Spleen (tissue), 7 donors: ENCODE data around the gene FAT1.

Source experiments
- POLR2A ChIP-seq, 3 donors: fragments of 450-650 bp; IDR thresholded peaks; one replicate each; pipeline ENCODE4 v1.5.1; 2017; ENCODE audit warnings: antibody characterized with exemption in 3 of 3, mild to moderate bottlenecking in 1 of 3
- POLR2AphosphoS5 ChIP-seq, 3 donors: sonication (generic); formaldehyde crosslinking; IDR thresholded peaks; one replicate each; pipeline ENCODE4 v1.5.1; 2017; ENCODE audit warnings: antibody characterized with exemption in 3 of 3
- TF ChIP-seq, protein P1 (sequence below), 11 experiments: fragments of 200-600 bp in 7 of 11; fragments of 450-650 bp in 4 of 11; sonication (generic) in 4 of 11; IDR thresholded peaks in 8 of 11; conservative IDR thresholded peaks in 3 of 11; 1 replicate in 7 of 11; 2 replicates in 4 of 11; pipeline versions ENCODE4 v1.4.0 to v1.8.0; 2016 to 2021; ENCODE audit warnings: antibody characterized with exemption in 11 of 11, inconsistent platforms in 4 of 11, mild to moderate bottlenecking in 1 of 11
- donor health status: DM: no; HTN: no; CAD: no; lungs with moderate emphysema.
- donor health status: DM: no; HTN: no; CAD: no.
- donor health status: DM: no; HTN: no; CAD: no.

DNA sequence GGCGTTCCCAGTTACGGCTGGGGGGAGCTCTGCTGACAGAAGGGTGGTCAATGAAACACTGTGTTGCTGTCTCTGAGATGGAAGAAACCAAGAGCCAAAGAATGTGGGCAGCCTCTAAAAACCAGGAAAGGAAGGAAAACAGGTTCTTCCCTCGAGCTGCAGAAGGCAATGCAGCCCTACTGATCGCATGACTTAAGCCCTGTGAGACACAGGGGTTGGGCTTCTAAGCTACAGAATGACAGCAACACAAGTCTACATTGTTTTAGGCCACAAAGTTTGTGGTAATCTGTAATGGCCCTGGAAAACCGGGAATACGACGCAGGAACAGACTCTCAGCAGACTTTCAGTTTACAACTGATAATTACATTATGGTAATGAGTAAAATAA is 130.1 kb downstream of the FAT1 start:
- TF ChIP-seq, protein P1, sequence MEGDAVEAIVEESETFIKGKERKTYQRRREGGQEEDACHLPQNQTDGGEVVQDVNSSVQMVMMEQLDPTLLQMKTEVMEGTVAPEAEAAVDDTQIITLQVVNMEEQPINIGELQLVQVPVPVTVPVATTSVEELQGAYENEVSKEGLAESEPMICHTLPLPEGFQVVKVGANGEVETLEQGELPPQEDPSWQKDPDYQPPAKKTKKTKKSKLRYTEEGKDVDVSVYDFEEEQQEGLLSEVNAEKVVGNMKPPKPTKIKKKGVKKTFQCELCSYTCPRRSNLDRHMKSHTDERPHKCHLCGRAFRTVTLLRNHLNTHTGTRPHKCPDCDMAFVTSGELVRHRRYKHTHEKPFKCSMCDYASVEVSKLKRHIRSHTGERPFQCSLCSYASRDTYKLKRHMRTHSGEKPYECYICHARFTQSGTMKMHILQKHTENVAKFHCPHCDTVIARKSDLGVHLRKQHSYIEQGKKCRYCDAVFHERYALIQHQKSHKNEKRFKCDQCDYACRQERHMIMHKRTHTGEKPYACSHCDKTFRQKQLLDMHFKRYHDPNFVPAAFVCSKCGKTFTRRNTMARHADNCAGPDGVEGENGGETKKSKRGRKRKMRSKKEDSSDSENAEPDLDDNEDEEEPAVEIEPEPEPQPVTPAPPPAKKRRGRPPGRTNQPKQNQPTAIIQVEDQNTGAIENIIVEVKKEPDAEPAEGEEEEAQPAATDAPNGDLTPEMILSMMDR (IDR thresholded peaks at IDR 0.05 in 8 of 11, conservative IDR thresholded peaks at IDR 0.05 in 3 of 11), result no peak
- TF ChIP-seq POLR2AphosphoS5 (IDR thresholded peaks at IDR 0.05) (no peak), POLR2A (IDR thresholded peaks at IDR 0.05) (no peak)
